ENCODE results near the gene PAK6.

The PAK6 gene

DNA sequence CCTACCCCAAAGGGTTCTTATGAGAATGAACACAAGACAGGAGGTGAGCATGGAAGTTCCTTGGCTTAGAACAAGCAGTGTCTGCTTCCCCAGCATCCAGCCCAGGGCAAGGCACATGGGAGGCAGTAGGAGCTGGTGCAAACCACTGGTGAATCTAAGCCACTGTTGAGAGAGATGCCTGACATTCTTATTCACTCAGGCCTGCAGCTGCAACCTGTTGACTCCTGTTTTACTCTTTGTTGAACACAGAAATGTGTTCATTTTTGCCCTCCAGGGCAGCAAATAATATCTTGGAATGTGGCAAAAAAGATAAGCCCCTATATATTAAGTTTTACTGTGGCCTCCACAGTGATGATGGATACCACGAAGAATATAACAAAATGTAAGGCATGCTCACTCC is 8.9 kb upstream of the PAK6 start:
- TF ChIP-seq, protein P1, sequence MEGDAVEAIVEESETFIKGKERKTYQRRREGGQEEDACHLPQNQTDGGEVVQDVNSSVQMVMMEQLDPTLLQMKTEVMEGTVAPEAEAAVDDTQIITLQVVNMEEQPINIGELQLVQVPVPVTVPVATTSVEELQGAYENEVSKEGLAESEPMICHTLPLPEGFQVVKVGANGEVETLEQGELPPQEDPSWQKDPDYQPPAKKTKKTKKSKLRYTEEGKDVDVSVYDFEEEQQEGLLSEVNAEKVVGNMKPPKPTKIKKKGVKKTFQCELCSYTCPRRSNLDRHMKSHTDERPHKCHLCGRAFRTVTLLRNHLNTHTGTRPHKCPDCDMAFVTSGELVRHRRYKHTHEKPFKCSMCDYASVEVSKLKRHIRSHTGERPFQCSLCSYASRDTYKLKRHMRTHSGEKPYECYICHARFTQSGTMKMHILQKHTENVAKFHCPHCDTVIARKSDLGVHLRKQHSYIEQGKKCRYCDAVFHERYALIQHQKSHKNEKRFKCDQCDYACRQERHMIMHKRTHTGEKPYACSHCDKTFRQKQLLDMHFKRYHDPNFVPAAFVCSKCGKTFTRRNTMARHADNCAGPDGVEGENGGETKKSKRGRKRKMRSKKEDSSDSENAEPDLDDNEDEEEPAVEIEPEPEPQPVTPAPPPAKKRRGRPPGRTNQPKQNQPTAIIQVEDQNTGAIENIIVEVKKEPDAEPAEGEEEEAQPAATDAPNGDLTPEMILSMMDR (IDR thresholded peaks at IDR 0.05; ENCODE audit: low read depth, low read length) = no peak
- Histone ChIP-seq H3K27ac (no peak overlapping the region), H3K27me3 (ENCODE audit: insufficient read depth, low read depth, severe bottlenecking) (no peaks in the 10 kb centered on the region), H3K36me3 (peaks cover 26% of the 10 kb centered on the region), H3K4me3 (ENCODE audit: low read depth, low read length) (no peak overlapping the region), H3K9me3 (ENCODE audit: severe bottlenecking) (no peaks in the 10 kb centered on the region)
- DNase-seq = no peak

DNA sequence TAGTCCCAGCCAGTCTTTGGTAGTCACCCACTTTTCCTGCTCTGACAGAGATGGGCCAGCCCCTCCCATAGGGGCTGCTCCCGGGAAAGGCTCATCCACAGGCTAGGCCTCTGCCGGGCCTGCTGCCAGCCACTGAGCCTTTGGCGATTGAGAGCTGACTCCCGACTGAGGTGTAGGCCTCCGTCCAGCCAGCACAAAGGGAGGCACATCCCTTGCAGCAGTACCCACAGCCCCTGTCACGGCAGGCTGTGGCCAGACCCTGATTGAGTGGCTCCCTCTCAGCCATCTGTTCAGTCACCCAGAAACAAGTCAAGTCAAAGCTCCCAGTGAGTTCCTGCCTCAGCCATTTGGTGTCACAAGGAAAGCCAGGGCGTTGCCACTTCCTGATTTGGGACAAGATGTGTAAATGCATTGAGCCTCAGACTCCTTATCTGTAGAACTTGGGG is 6.2 kb upstream of the PAK6 start:
- H3K27ac ChIP-seq = peak overlapping the region; percentile 53
- no peaks in the 10 kb centered on the region for H3K9me3 ChIP-seq (ENCODE audit: severe bottlenecking)
- no peaks in the 10 kb centered on the region for H3K27me3 ChIP-seq (ENCODE audit: insufficient read depth, low read depth, severe bottlenecking)
- TF ChIP-seq, protein P1 (IDR thresholded peaks at IDR 0.05; ENCODE audit: low read depth, low read length) = no peak
- H3K36me3 ChIP-seq = peaks cover 26% of the 10 kb centered on the region
- H3K4me3 ChIP-seq (ENCODE audit: low read depth, low read length) = no peak overlapping the region
- peak; percentile 68 for DNase-seq

DNA sequence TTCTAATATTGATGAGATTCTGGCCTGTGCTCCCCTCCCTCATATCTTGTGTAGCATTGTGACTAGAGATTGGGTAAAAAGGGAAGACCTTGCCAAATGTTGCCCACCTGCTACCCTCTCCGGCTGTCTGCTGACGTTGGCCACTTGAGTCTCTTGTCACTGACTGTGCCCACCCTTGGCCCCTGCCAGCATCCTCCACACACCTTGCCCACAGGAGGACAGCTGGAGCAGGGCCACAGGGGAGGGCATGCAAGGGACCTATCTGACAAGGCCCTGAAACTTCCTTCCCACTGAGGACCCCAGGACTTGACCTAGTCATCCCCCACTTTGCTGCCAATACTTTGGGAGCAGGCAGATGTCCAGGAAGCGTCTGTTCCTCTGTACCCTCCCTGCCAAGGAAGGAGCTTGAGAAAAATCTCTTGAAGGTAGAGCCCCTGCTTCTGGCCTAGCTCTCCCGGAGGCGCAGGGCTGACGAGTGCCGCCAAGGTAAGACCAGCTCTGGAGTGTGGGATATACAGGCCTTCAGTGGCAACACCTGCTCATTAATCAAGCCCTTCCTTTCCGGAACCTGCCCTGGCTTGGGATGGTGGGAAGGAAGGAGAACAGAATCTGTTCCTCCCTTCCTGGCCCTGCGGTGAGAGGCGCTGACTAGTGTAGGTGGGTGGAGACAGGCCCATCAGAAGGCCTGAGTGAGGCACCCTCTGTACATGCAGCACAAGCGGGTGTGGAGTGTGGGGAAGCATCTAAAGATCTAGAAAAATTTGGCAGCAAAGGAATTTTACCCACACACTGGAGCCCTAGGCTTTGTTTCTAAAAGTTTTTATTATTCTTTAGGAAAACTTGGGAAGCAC is 4.9 kb upstream of the PAK6 start:
- Histone ChIP-seq H3K27ac (no peak overlapping the region), H3K9me3 (ENCODE audit: severe bottlenecking) (no peaks in the 10 kb centered on the region), H3K4me3 (ENCODE audit: low read depth, low read length) (no peak overlapping the region), H3K36me3 (peaks cover 18% of the 10 kb centered on the region), H3K27me3 (ENCODE audit: insufficient read depth, low read depth, severe bottlenecking) (no peaks in the 10 kb centered on the region)
- DNase-seq = no peak
- TF ChIP-seq, protein P1 (IDR thresholded peaks at IDR 0.05; ENCODE audit: low read depth, low read length) = no peak

DNA sequence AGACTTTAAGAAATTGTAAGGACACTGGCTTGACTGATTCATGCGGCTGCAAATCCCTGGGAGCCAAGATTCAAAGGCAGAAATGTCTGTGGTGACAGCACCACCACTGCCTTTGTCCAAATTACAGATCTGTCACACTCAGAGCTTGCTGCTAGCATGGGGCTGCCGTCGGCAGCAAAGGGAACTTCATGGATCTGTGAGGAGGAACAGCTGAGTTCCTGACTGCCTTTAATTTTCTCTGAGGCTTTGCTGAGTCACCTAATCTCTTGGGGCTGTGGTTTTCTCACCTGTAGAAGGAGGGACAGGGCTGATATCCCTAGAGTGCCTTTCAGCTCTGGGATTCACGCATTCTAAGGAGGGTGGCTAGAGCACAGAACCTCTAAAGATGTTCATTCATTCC is 4.1 kb upstream of the PAK6 start:
- Histone ChIP-seq H3K36me3 (peaks cover 10% of the 10 kb centered on the region), H3K4me3 (ENCODE audit: low read depth, low read length) (no peak overlapping the region), H3K27me3 (ENCODE audit: insufficient read depth, low read depth, severe bottlenecking) (no peaks in the 10 kb centered on the region), H3K9me3 (ENCODE audit: severe bottlenecking) (no peaks in the 10 kb centered on the region), H3K27ac (peak overlapping the region; percentile 25; the same call in 1 of the 2 replicates)
- TF ChIP-seq, protein P1 (IDR thresholded peaks at IDR 0.05; ENCODE audit: low read depth, low read length) = no peak
- DNase-seq = no peak

DNA sequence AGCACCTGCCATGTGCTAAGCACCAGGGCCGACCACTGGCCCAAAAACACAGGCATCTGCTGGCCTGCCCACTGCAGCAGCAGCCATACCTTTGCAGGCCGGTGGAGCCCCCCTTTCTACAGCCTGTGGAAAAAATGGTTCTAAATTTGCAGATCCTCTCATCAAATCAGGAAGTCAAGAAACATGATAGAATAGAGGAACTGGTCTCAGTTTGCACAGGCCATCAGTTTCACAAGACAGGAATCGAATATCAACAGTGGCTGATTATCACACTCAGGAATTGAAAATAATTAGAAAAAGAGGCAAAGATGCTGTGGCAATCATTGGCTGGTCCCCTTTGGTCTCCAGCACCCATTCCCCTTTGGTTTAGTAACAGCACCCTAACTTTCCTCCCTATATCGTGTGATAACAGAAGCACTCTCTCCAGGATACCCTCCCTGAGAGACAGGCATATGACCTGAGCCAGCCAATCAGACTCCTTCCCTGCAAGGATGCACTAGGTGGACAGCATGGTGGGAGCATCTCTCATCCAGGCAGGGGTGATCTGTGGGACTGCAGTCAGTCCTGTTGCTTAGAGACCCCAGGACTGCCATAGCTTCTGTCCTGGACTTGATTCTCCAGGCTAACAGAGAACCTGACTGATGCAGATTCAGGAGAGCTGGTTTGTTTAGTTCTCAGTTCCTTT is 3.5 kb upstream of the PAK6 start:
- no peak for DNase-seq
- H3K27me3 ChIP-seq (ENCODE audit: insufficient read depth, low read depth, severe bottlenecking) = no peaks in the 10 kb centered on the region
- no peak overlapping the region for H3K4me3 ChIP-seq (ENCODE audit: low read depth, low read length)
- peak overlapping the region; percentile 25; the same call in 1 of the 2 replicates for H3K27ac ChIP-seq
- no peaks in the 10 kb centered on the region for H3K9me3 ChIP-seq (ENCODE audit: severe bottlenecking)
- TF ChIP-seq, protein P1 (IDR thresholded peaks at IDR 0.05; ENCODE audit: low read depth, low read length) = no peak
- peaks cover 7% of the 10 kb centered on the region; the same call in 1 of the 2 replicates for H3K36me3 ChIP-seq

Measured in WERI-Rb-1 (cell line).